Measurements from ENCODE around the gene PZP.

The PZP gene

DNA sequence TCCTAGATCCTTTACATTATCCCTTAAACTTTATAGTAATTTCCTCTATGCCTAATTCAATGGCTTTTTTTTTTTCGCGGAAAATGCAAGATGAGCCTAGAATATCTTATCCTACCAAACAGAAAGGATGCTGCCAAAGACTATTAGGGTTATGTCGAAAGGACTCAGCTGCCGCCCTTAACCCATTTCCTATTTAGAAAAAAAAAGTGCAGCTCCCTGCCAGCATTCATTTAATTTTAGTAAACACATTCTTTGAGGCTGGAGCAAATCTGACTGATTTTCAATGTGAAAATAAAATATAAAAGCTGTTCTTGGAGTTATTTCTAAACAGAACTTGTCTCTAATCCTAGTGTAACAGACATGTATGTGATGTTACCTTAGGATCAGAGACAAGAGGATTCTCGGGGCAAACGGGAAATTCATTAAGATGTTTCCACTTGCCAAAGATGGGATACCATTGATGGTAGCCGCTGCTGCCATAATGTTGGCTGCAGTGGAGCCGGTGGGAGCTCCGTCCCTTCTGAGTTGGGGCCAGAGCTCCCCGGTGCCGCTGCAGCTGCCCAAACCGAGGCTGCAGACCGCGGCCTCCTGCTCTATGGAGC, 84.3 kb downstream of the PZP start:
- TF ChIP-seq, protein P1, sequence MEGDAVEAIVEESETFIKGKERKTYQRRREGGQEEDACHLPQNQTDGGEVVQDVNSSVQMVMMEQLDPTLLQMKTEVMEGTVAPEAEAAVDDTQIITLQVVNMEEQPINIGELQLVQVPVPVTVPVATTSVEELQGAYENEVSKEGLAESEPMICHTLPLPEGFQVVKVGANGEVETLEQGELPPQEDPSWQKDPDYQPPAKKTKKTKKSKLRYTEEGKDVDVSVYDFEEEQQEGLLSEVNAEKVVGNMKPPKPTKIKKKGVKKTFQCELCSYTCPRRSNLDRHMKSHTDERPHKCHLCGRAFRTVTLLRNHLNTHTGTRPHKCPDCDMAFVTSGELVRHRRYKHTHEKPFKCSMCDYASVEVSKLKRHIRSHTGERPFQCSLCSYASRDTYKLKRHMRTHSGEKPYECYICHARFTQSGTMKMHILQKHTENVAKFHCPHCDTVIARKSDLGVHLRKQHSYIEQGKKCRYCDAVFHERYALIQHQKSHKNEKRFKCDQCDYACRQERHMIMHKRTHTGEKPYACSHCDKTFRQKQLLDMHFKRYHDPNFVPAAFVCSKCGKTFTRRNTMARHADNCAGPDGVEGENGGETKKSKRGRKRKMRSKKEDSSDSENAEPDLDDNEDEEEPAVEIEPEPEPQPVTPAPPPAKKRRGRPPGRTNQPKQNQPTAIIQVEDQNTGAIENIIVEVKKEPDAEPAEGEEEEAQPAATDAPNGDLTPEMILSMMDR (IDR thresholded peaks at IDR 0.05; ENCODE audit: extremely low read depth, missing control alignments) = no peak
- DNase-seq (ENCODE audit: low spot score) = no peak

DNA sequence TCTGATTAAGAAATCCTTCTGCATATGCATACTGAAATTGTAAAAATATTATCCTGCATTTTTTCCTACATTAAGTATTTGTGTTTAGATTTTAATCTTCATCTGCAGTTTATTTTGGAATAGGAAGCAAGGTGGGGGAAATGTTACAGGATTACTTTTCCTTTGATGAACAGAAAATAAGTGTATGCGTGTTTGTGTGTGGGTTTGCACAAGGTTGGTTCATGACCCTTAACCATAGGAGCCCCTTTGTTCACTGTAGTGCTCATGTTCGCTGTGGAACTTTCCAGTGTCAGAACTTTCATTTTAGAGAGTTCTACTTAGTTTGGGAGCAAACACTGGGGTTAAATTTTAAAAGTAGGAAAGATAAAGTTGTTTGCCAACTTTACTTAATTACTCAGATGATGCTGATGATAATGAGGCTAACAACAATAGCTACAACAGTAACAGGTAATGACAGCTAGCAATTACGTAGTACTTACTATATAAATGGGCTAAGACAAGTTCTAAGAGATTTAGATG, 86.0 kb downstream of the PZP start:
- DNase-seq (ENCODE audit: low spot score) = no peak
- TF ChIP-seq, protein P1 (IDR thresholded peaks at IDR 0.05; ENCODE audit: extremely low read depth, missing control alignments) = no peak

DNA sequence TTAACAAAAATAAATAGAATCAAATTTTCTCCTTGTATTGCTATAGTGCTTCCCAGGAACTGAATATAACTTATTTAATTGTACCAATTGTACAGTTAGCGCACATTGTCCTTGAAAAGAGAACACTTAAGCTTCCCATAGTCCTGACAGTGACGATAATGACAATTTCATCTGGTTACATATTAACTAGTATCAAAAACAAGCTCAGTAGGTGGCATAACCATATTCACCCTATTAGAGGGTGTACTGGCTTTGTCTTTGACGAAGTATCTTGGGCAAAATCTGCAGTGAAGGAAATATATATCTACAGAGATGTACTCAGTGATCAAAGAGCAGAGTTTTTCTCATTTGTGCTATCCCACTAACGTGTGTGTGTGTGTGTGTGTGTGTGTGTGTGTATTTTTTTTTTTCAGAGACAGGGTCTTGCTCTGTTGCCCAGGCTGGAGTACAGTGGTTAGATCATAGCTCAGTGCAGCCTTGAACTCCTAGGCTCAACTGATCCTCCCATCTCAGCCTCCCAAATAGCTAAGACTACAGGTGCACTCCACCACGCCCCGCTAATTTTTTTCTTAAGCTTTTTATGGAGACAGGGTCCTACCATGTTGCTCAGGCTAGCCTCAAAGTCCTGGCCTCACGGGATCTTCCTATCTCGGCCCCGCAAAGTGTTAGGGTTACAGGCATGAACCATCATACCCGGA, 87.6 kb downstream of the PZP start:
- TF ChIP-seq, protein P1 (IDR thresholded peaks at IDR 0.05; ENCODE audit: extremely low read depth, missing control alignments) = no peak
- no peak for DNase-seq (ENCODE audit: low spot score)

DNA sequence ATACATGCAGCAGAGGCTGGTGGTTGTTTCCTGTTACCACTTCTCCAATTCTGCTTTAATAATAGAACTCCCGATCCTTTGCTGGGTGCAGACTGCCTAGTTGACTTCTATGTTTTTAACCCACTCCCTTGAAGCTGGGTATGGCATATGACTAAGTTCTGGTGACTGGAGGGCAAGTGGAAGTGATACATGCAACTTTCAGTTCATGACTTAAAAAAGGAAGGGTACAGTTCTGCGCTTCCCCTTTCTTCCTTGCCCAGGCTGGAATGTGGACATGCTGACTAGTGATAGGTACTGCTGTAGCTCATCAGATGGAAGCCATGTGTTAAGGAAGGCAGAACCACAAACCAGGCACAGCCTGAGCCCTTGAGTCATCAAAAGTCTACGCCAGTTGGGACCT, 90.0 kb downstream of the PZP start:
- no peak for DNase-seq (ENCODE audit: low spot score)

GRCh38 chr12:9115731-9116559, 92.2 kb downstream of the PZP start, which contains the start of gene A2M:
TSS of gene A2M (minus strand) at chr12:9115919. CDS start at chr12:9115849, 70 bp downstream.
- no peak for DNase-seq (ENCODE audit: low spot score)
- TF ChIP-seq, protein P1 (IDR thresholded peaks at IDR 0.05; ENCODE audit: extremely low read depth, missing control alignments) = no peak

More for the DNA sequence above, 90.0 kb downstream of the PZP start:
- TF ChIP-seq, protein P1 (IDR thresholded peaks at IDR 0.05; ENCODE audit: extremely low read depth, missing control alignments) = no peak

DNA sequence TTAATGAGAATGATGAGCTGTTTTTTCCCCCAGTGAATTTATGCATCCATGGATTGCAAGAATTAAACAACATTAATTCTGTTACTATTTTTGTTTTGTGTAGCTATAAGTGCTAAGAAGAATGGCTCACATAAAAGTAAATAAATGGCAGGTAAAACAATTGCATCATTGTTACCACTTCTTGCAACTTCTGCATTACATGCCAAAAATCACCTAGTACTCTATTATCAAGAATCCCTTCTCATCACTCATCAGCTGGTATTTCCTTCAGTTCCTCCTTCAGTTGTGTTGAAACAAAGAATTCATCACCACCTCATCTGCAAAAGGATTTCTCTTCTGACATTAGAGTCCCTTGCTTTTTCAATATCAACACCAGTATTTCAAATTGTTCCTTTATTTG, 93.2 kb downstream of the PZP start:
- no peak for DNase-seq (ENCODE audit: low spot score)
- TF ChIP-seq, protein P1 (IDR thresholded peaks at IDR 0.05; ENCODE audit: extremely low read depth, missing control alignments) = no peak

DNA sequence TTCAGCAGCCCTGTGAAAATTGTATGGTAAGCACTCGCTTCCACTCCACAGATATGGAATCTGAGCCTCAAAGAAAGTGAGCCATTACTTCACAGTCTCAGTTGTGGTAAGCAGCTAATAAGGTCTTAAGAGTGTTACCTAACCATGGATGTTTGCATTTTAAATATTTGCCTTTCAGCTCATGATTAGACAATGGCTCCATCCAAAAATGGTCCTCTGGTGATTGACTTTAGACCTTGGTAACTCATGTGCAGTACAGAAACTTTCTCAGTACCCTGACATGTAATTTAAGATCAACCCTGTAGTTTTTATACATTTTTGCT, 94.2 kb downstream of the PZP start:
- TF ChIP-seq, protein P1 (IDR thresholded peaks at IDR 0.05; ENCODE audit: extremely low read depth, missing control alignments) = no peak
- DNase-seq (ENCODE audit: low spot score) = no peak

All from GM20000 (cell line).